ENCODE data around the gene SHISA9.

GRCh38 chr16:13021996-13022395 lies 120.6 kb downstream of the SHISA9 start:
- no peak for TF ChIP-seq CTCF (IDR thresholded peaks at IDR 0.05)
- no peak for TF ChIP-seq POLR2AphosphoS5 (IDR thresholded peaks at IDR 0.05)
- TF ChIP-seq POLR2A (IDR thresholded peaks at IDR 0.05), result no peak

Data from breast epithelium (tissue), 3 donors.